Vagina (tissue), 2 donors: Measurements from ENCODE around the gene NDUFAF5.

ENCODE experiments used
- CTCF ChIP-seq, 3 experiments: fragments of 450-650 bp in 2 of 3; fragments of 200-600 bp in 1 of 3; sonication (generic) in 1 of 3; IDR thresholded peaks; one replicate each; pipeline ENCODE4 v1.5.1; 2017 to 2019; ENCODE audit warnings: antibody characterized with exemption in 3 of 3, mild to moderate bottlenecking in 2 of 3, moderate library complexity in 2 of 3
- POLR2A ChIP-seq, 2 donors: fragments of 450-650 bp; IDR thresholded peaks; one replicate each; pipeline ENCODE4 v1.6.1; 2017; ENCODE audit warnings: antibody characterized with exemption in 2 of 2, mild to moderate bottlenecking in 2 of 2, moderate library complexity in 2 of 2

GRCh38 chr20:13855613-13856012 lies 70.8 kb downstream of the NDUFAF5 start:
- TF ChIP-seq CTCF (IDR thresholded peaks at IDR 0.05) (no peak), POLR2A (IDR thresholded peaks at IDR 0.05) (no peak)
